Lower lobe of right lung (tissue), 2 donors: ENCODE data around the gene AUTS2. TPM values are rescaled to one million over a fixed set of nuclear protein-coding genes. Genes with fewer than 3 reads are reported as not detected.

Experiments
- ATAC-seq, 2 donors: fragments of 200-7000 bp; cut with Tn5 transposase; one replicate each; pipeline ENCODE4 v1.9.1; 2020 to 2022; ENCODE audit warnings: mild to moderate bottlenecking in 2 of 2, moderate library complexity in 2 of 2
- DNase-seq: peaks from one replicate; pipeline ENCODE4 v3.0.0-alpha.2; 2020
- H3K27ac ChIP-seq: fragments of 200-600 bp; one replicate; pipeline ENCODE4 v1.8.0; 2022
- H3K27me3 ChIP-seq: fragments of 200-600 bp; one replicate; pipeline ENCODE4 v1.8.0; 2022; ENCODE audit warnings: low read depth
- H3K36me3 ChIP-seq: fragments of 200-600 bp; one replicate; pipeline ENCODE4 v1.8.0; 2022; ENCODE audit warnings: mild to moderate bottlenecking
- H3K4me1 ChIP-seq: fragments of 200-600 bp; one replicate; pipeline ENCODE4 v1.8.0; 2022
- H3K4me3 ChIP-seq: fragments of 200-600 bp; one replicate; pipeline ENCODE4 v1.8.0; 2022; ENCODE audit warnings: mild to moderate bottlenecking
- H3K9me3 ChIP-seq: fragments of 200-600 bp; one replicate; pipeline ENCODE4 v1.8.0; 2022
- CTCF ChIP-seq: fragments of 200-600 bp; IDR thresholded peaks from one replicate; pipeline ENCODE4 v1.8.0; 2022; ENCODE audit warnings: antibody characterized with exemption, mild to moderate bottlenecking
- intact Hi-C: fragments of 100-400 bp; cut with DNase I; formaldehyde crosslinking; loops from one replicate; pipeline ENCODE4 v1.11.0; 2022
- total RNA-seq: library from RNA; stranded (reverse); fragmentation: NEBNext Ultra II Directional; extraction: Animal tissue kit (Norgen Biotek cat#: 25700); gene quantifications from one replicate; pipeline ENCODE4 v1.2.1, GENCODE V29; 2021
- donor health status: DM: no; HTN: yes; CAD: no; lungs with severe emphysema.

The AUTS2 gene
- total RNA-seq, 1 donor from 2014 or later: 45.7 TPM

GRCh38 chr7:70736715-70737460 lies 1138.6 kb downstream of the AUTS2 start:
- H3K4me1 ChIP-seq: peaks cover 43% of the 10 kb centered on the region
- H3K4me3 ChIP-seq: peak overlapping the region; percentile 2
- H3K27ac ChIP-seq: peak overlapping the region; percentile 51
- no peaks in the 10 kb centered on the region for H3K9me3 ChIP-seq
- no peaks in the 10 kb centered on the region for H3K27me3 ChIP-seq
- TF ChIP-seq CTCF: no peak
- DNase-seq (no peak), ATAC-seq (peak; percentile 60 to 76)
- H3K36me3 ChIP-seq: no peaks in the 10 kb centered on the region
- intact Hi-C loops: no loop called here

GRCh38 chr7:70738151-70738885 lies 1140.0 kb downstream of the AUTS2 start:
- H3K36me3 ChIP-seq: no peaks in the 10 kb centered on the region
- intact Hi-C loops: no loop called here
- peak overlapping the region; percentile 51 for H3K27ac ChIP-seq
- peaks cover 43% of the 10 kb centered on the region for H3K4me1 ChIP-seq
- no peak for DNase-seq
- peak; percentile 90 to 93 for ATAC-seq
- no peaks in the 10 kb centered on the region for H3K27me3 ChIP-seq
- TF ChIP-seq CTCF: no peak
- no peaks in the 10 kb centered on the region for H3K9me3 ChIP-seq
- no peak overlapping the region for H3K4me3 ChIP-seq

- Histone ChIP-seq H3K4me3 (no peak overlapping the region), H3K27me3 (no peaks in the 10 kb centered on the region), H3K27ac (no peak overlapping the region), H3K36me3 (no peaks in the 10 kb centered on the region), H3K4me1 (peaks cover 43% of the 10 kb centered on the region), H3K9me3 (no peaks in the 10 kb centered on the region)
- no peak for ATAC-seq
- no peak for TF ChIP-seq CTCF
- DNase-seq: no peak
- intact Hi-C loops: no loop called here
These were observed 1141.5 kb downstream of the AUTS2 start for GRCh38 chr7:70739646-70740210.

- DNase-seq (no peak), ATAC-seq (no peak)
- Histone ChIP-seq H3K27me3 (no peaks in the 10 kb centered on the region), H3K4me3 (no peak overlapping the region), H3K9me3 (no peaks in the 10 kb centered on the region), H3K36me3 (no peaks in the 10 kb centered on the region), H3K4me1 (peaks cover 29% of the 10 kb centered on the region), H3K27ac (no peak overlapping the region)
- TF ChIP-seq CTCF: no peak
- intact Hi-C loops: no loop called here
These were observed 1143.4 kb downstream of the AUTS2 start for GRCh38 chr7:70741666-70742065.

GRCh38 chr7:70743531-70744325 lies 1145.5 kb downstream of the AUTS2 start:
- Histone ChIP-seq H3K27ac (no peak overlapping the region), H3K27me3 (no peaks in the 10 kb centered on the region), H3K4me3 (no peak overlapping the region), H3K9me3 (no peaks in the 10 kb centered on the region), H3K4me1 (peaks cover 9% of the 10 kb centered on the region), H3K36me3 (no peaks in the 10 kb centered on the region)
- no peak for DNase-seq
- intact Hi-C loops: no loop called here
- no peak for TF ChIP-seq CTCF
- ATAC-seq: no peak
